ENCODE results near the gene ST8SIA1. TPM values are rescaled to one million over a fixed set of nuclear protein-coding genes. Genes with fewer than 3 reads are reported as not detected.

ST8SIA1 gene
- total RNA-seq, 1 donor from 2014 or later, result 8.5 TPM

Other genes starting within 250 kb of the ST8SIA1 start
- 38.0 TPM for gene C2CD5, start 209.8 kb upstream of the ST8SIA1 start, total RNA-seq

All from upper lobe of right lung (tissue), 1 donor.